ENCODE data around the gene MAPT. TPM values are rescaled to one million over a fixed set of nuclear protein-coding genes. Genes with fewer than 3 reads are reported as not detected.

MAPT gene
- total and polyA plus RNA-seq, 2 of the 13 experiments (the other 11 are each of a cell fraction or from before 2014, with no cell fraction given): 2.1 to 2.8 TPM

DNA sequence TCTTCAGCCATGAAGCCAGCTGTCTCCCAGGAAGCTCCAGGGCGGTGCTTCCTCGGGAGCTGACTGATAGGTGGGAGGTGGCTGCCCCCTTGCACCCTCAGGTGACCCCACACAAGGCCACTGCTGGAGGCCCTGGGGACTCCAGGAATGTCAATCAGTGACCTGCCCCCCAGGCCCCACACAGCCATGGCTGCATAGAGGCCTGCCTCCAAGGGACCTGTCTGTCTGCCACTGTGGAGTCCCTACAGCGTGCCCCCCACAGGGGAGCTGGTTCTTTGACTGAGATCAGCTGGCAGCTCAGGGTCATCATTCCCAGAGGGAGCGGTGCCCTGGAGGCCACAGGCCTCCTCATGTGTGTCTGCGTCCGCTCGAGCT, 118.8 kb downstream of the MAPT start (continued):
- TF ChIP-seq, protein P1, sequence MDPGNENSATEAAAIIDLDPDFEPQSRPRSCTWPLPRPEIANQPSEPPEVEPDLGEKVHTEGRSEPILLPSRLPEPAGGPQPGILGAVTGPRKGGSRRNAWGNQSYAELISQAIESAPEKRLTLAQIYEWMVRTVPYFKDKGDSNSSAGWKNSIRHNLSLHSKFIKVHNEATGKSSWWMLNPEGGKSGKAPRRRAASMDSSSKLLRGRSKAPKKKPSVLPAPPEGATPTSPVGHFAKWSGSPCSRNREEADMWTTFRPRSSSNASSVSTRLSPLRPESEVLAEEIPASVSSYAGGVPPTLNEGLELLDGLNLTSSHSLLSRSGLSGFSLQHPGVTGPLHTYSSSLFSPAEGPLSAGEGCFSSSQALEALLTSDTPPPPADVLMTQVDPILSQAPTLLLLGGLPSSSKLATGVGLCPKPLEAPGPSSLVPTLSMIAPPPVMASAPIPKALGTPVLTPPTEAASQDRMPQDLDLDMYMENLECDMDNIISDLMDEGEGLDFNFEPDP (CRISPR knock-in tag; conservative IDR thresholded peaks at IDR 0.05): 0 out of 2 replicates have a peak, but pooled peaks have one; percentile 11
- TF ChIP-seq PITX1 (CRISPR knock-in tag; IDR thresholded peaks at IDR 0.05) (0 out of 2 replicates have a peak, but pooled peaks have one; percentile 24), BCL6 (CRISPR knock-in tag; IDR thresholded peaks at IDR 0.05) (peak; percentile 76), RXRB (CRISPR knock-in tag; IDR thresholded peaks at IDR 0.05; ENCODE audit: borderline replicate concordance) (0 out of 2 replicates have a peak, but pooled peaks have one; percentile 30)
- TF ChIP-seq, protein P2, sequence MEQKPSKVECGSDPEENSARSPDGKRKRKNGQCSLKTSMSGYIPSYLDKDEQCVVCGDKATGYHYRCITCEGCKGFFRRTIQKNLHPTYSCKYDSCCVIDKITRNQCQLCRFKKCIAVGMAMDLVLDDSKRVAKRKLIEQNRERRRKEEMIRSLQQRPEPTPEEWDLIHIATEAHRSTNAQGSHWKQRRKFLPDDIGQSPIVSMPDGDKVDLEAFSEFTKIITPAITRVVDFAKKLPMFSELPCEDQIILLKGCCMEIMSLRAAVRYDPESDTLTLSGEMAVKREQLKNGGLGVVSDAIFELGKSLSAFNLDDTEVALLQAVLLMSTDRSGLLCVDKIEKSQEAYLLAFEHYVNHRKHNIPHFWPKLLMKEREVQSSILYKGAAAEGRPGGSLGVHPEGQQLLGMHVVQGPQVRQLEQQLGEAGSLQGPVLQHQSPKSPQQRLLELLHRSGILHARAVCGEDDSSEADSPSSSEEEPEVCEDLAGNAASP (CRISPR knock-in tag; IDR thresholded peaks at IDR 0.05; ENCODE audit: borderline replicate concordance): peak; percentile 92; the same call in 1 of the 2 replicates

DNA sequence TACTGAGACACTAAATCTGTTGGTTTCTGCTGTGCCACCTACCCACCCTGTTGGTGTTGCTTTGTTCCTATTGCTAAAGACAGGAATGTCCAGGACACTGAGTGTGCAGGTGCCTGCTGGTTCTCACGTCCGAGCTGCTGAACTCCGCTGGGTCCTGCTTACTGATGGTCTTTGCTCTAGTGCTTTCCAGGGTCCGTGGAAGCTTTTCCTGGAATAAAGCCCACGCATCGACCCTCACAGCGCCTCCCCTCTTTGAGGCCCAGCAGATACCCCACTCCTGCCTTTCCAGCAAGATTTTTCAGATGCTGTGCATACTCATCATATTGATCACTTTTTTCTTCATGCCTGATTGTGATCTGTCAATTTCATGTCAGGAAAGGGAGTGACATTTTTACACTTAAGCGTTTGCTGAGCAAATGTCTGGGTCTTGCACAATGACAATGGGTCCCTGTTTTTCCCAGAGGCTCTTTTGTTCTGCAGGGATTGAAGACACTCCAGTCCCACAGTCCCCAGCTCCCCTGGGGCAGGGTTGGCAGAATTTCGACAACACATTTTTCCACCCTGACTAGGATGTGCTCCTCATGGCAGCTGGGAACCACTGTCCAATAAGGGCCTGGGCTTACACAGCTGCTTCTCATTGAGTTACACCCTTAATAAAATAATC, 119.3 kb downstream of the MAPT start:
- DNase-seq (ENCODE audit: low spot score) (peak; percentile 82), ATAC-seq (peak; percentile 63), FAIRE-seq (peak; percentile 76)
- Histone ChIP-seq H3K79me2 (ENCODE audit: insufficient read depth, low read length) (no peaks in the 10 kb centered on the region), H3K4me3 (replicated peaks in 1 of 3; ENCODE audit: insufficient read depth in 1 of 3, low read depth in 2 of 3, low read length in 3 of 3) (peak overlapping the region; percentile 6 to 46 (median 18); a peak in 3 of 6 replicates), H3K9ac (ENCODE audit: insufficient read depth, low read depth, low read length) (peak overlapping the region; percentile 27), H2AFZ (ENCODE audit: low read length) (no peak overlapping the region), H3K4me2 (ENCODE audit: low read depth, low read length) (peak overlapping the region; percentile 74), H3K9me3 (ENCODE audit: low read length) (no peaks in the 10 kb centered on the region), H3K4me1 (ENCODE audit: insufficient read depth, low read length) (peaks cover 49% of the 10 kb centered on the region), H3K27ac (ENCODE audit: extremely low read length, insufficient read depth, low read length) (peak overlapping the region; percentile 39), H4K20me1 (ENCODE audit: insufficient read depth, low read length) (no peaks in the 10 kb centered on the region), H3K27me3 (ENCODE audit: control insufficient read depth in 1 of 2, insufficient read depth in 2 of 2, low read length in 2 of 2) (no peaks in the 10 kb centered on the region; a peak in 2 of 5 replicates), H3K36me3 (replicated peaks in 1 of 2; ENCODE audit: control insufficient read depth in 1 of 2, insufficient read depth in 2 of 2, low read length in 2 of 2) (no peaks in the 10 kb centered on the region)
- CTCF ChIA-PET (ENCODE audit: low intra/inter-chr PET ratio, low total read pairs): no interaction called here
- 6% methylated on average over 8 of the region's 9 CpGs for WGBS (ENCODE audit: low lambda C conversion rate)
- intact Hi-C loops (cut with micrococcal nuclease; ENCODE audit: unreplicated experiment): loop anchor here (1.0 kb wide), 1 partner anchor 9 kb away; no protein-coding TSS in a partner anchor
- BruUV-seq (replicated peaks): no TSS peak
- in situ Hi-C loops (cut with HindIII; ENCODE audit: extremely low pct_ligation_motif_present, low pct_unique_long_range_greater_than_20kb): loop anchor here (25.0 kb wide), 1 partner anchor 824 kb away; no protein-coding TSS in a partner anchor
- POLR2A ChIA-PET: interaction anchor here (0.9 to 2.3 kb wide), 3 partner anchors 9 to 180 kb away, joined by 3 to 15 read pairs (median 5); partner anchors contain the start of gene KANSL1
- TF ChIP-seq ZNF670 (CRISPR knock-in tag; IDR thresholded peaks at IDR 0.05; ENCODE audit: borderline replicate concordance) (peak; percentile 71; the same call in 1 of the 2 replicates), PITX1 (CRISPR knock-in tag; IDR thresholded peaks at IDR 0.05) (no peak; the same call in 1 of the 2 replicates), ZBTB42 (CRISPR knock-in tag; IDR thresholded peaks at IDR 0.05) (no peak), SOX13 (IDR thresholded peaks at IDR 0.05) (peak; percentile 65; the same call in 1 of the 2 replicates), SOX13 (CRISPR knock-in tag; conservative IDR thresholded peaks at IDR 0.05 in 1 of 2, IDR thresholded peaks at IDR 0.05 in 1 of 2) (peak in 1 of 2 experiments; percentile 92; a peak in 2 of 4 replicates), SAP130 (CRISPR knock-in tag; IDR thresholded peaks at IDR 0.05; ENCODE audit: low read depth) (peak; percentile 45), FOSL2 (CRISPR knock-in tag; IDR thresholded peaks at IDR 0.05) (peak; percentile 34; the same call in 1 of the 2 replicates), ZSCAN22 (CRISPR knock-in tag; IDR thresholded peaks at IDR 0.05) (no peak), ZNF75D (CRISPR knock-in tag; IDR thresholded peaks at IDR 0.05; ENCODE audit: borderline replicate concordance) (no peak), ZNF343 (CRISPR knock-in tag; IDR thresholded peaks at IDR 0.05) (0 out of 2 replicates have a peak, but pooled peaks have one; percentile 55), FOXC1 (CRISPR knock-in tag; IDR thresholded peaks at IDR 0.05; ENCODE audit: borderline replicate concordance) (0 out of 2 replicates have a peak, but pooled peaks have one; percentile 23), ZNF274 (CRISPR knock-in tag; IDR thresholded peaks at IDR 0.05) (peak; percentile 28; the same call in 1 of the 2 replicates), FOXJ3 (CRISPR knock-in tag; IDR thresholded peaks at IDR 0.05; ENCODE audit: borderline replicate concordance) (peak; percentile 56; the same call in 1 of the 2 replicates), FOXP1 (IDR thresholded peaks at IDR 0.05) (no peak), FOXP1 (CRISPR knock-in tag; IDR thresholded peaks at IDR 0.05) (peak; percentile 31; the same call in 1 of the 2 replicates)

Measured in HepG2 (cell line).